Kidney tubule cell (primary cell): ENCODE results near the gene FLVCR2.
A peak's percentile ranks its signal among the peaks of the same experiment; 100 is the strongest.

Source experiments
- DNase-seq: peaks from one replicate; pipeline ENCODE4 v3.0.0-alpha.2; 2018; ENCODE audit warnings: low spot score

The FLVCR2 gene, protein sequence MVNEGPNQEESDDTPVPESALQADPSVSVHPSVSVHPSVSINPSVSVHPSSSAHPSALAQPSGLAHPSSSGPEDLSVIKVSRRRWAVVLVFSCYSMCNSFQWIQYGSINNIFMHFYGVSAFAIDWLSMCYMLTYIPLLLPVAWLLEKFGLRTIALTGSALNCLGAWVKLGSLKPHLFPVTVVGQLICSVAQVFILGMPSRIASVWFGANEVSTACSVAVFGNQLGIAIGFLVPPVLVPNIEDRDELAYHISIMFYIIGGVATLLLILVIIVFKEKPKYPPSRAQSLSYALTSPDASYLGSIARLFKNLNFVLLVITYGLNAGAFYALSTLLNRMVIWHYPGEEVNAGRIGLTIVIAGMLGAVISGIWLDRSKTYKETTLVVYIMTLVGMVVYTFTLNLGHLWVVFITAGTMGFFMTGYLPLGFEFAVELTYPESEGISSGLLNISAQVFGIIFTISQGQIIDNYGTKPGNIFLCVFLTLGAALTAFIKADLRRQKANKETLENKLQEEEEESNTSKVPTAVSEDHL

DNA sequence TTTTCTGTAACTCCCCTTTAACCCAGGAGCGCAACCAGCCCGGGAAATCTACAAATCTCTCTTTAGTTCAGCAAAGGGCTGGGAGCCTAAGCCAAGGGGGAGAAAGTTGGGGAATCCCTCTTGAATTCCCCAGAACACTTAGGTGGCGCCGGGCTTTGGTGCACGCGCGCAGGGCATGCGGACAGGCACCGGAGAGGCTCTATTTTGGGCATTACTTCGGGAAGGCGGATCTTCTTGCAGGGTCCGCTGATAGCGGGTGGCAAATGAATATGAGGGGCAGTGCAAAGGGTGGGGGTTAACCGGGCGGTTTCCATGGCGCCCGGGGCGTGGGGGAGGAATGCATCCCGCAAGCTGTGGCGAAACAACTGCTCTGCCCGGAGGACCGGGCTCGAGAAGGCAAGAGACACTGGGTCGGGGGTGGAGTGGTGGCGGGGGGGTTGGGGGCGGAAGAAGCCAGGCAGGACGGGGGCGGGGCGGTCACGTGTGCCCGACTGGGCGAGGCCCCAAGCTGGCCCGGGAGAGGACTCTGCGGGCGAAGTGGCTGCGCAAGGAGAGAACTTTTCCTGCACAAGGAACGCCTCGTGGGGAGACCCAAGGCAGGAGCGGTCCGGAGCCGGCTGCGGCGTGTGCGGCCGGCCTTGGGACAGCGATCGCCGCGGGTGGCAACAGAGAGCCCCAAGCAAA lies at the start of gene FLVCR2:
Gene FLVCR2, plus strand, starts transcription at position 519 of the 684 bp plus-strand sequence. CDS start 353 bp downstream, outside the sequence.
- peak; percentile 65 for DNase-seq

GRCh38 chr14:75531256-75531655 lies 47.2 kb upstream of the FLVCR2 start:
- no peak for DNase-seq

- DNase-seq: peak; percentile 74
These were observed 46.6 kb upstream of the FLVCR2 start for GRCh38 chr14:75531660-75532317.

GRCh38 chr14:75533791-75534555 lies 44.4 kb upstream of the FLVCR2 start:
- DNase-seq: no peak

DNA sequence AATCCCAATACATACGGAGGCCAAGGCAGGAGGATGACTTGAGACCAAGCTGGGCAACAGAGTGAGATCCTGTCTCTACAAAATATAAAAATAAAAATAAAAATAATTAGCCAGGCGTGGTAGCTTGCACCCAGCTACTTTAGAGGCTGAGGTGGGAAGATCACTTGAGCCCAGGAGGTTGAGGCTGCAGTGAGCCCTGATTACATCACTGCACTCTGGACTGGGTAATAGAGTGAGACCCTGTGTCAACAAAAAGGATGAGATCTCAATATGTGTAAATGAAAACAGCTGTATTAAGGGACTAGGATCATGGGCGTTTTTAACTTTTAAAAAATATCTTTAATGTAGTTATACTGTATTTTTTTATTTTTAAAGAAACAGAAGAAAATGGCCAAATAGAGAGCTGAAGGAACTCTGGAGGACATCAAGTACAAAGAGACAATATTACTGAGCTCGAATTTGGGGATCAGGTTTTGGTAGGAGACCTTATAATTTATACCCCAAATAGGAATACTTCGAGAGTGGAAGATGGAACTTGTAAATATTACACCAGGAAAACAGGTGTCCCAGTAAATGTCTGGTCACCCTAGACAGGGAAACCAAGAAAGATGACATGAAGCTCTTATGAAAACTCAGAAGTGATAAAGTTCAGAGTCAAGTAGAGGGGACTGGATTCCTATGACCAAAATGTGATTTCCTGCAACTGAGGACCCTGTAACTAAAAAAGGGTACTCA lies 43.1 kb upstream of the FLVCR2 start:
- no peak for DNase-seq

GRCh38 chr14:75537071-75537470 lies 41.3 kb upstream of the FLVCR2 start:
- no peak for DNase-seq

DNA sequence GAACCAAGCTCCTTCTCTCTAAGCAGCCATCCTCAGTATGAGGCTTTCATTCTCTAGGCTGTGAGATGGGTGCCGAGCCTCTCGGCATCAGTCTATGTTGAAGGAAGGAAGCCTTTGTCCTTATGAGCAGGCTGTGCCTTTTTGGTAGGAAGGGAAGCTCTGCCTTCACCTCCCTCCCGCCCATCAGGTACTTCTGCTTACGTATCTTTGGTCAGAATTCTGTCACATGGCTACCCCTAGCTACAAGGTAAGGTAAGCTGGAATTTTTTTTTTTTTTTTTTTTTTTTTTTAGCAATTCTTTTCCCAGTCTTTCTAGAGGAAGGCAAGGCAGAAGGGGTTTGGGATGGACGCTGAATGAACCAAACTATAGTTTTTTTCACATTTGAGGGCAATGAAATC lies 39.3 kb upstream of the FLVCR2 start:
- DNase-seq: no peak

GRCh38 chr14:75539561-75540478 lies 38.6 kb upstream of the FLVCR2 start:
- DNase-seq: no peak

DNA sequence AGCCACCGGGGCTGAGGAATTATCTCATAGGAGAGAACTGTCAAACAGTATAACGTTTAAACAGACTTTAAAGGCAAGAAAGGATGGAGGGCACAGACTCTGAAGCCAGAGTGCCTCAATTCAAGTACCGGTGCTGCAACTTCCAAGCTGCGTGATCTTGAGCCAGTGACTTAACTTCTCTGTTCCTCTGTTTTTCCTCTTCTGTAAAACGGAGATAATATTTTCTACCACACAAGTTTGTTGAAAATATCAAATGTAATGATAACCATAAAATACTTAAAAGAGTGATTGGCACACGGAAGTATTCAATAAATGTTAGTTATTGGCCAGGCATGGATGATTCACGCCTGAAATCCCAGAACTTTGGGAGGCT lies 38.0 kb upstream of the FLVCR2 start:
- no peak for DNase-seq

DNA sequence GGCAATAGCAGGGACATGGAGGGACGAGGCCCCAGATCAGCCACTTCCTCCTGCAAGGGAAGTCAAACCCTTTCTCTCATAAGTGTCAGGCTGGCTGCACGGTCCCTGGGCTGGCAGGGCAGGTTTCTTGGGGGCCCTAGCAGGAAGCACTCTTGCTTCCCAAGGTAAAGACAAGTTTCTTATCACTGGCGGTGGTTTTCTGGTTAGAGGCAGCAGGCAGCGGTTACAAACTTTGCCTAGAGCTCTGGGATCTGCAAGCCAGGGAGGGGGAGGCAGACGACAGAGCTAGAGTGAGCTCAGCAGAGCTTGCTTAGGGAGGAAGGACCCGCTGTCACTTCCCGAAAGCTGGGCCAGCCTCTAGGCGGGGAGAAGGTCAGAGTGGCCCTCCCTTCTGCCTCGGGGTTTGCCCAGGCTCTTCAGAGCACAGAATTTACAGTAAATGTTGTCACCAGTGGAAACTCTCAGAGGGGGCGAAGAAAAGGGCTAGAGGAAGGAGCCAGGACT lies 35.8 kb upstream of the FLVCR2 start:
- no peak for DNase-seq

GRCh38 chr14:75543253-75543652 lies 35.2 kb upstream of the FLVCR2 start:
- DNase-seq: no peak

- no peak for DNase-seq
These were observed 34.6 kb upstream of the FLVCR2 start for GRCh38 chr14:75543786-75544185.

- no peak for DNase-seq
These were observed 32.5 kb upstream of the FLVCR2 start for GRCh38 chr14:75545907-75546306.

GRCh38 chr14:75547552-75548250 lies 30.7 kb upstream of the FLVCR2 start:
- no peak for DNase-seq

DNA sequence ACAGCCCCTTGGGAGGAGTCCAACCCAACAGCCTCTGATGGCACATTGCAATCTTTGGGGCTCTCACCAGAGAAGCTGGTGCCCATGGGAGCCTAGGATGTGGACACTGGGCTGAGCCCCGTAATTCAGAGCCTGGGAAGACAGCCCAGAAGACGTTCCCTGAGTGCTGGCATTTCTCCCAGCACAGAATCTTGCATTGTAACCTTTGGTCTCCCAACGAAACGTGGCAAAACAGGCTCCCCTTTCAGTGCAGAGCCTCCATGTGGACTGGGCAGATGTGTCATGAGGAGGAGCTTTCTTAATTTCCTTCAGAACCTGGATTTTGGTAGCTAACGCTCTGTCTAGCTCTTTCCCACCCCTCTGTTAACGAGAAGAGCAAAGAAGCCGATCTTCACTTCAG lies 29.9 kb upstream of the FLVCR2 start:
- no peak for DNase-seq

DNA sequence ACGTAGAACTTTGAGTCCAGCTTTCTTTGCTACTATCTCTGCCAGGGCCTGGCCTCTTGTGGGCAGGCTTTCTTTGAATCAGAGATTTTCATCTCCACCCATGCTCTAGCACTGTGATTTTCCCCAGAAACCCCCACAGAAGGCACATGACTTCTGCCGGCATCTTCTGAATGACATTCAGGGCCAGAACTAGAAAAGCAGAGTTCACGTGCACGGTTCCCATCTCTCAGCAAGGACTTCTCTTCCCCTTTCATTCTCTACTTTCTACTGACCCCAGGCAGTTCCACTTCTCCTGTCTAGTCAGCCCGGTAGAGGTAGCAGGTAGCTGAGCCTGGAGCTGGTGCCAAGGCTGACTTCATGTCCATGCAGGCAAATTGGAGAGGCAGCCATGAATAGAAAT lies 29.3 kb upstream of the FLVCR2 start:
- no peak for DNase-seq

DNA sequence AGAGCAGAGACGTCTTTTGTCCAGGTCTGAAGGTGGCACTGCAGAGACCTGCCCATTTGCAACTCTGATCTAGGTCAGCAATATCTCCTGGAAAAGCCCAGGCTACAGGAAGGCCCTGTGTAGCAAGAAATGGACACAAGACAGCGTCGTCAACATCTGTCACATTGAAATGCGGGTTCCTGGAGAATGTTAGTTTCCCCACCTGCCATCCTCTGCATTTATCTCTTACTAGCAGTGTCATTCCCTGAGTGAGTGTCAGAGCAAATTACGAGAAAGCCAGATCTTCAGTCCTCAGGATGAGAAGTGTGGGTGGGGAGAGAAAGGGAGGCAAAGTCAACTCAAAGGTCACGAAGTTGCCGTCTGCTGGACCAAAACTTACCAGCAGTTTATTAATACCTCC lies 27.4 kb upstream of the FLVCR2 start:
- no peak for DNase-seq

- DNase-seq: no peak
These were observed 25.3 kb upstream of the FLVCR2 start for GRCh38 chr14:75553157-75553556.

- no peak for DNase-seq
These were observed 24.6 kb upstream of the FLVCR2 start for GRCh38 chr14:75553761-75554364.
